Stomach smooth muscle (tissue), 2 donors: ENCODE data around the gene BACH2.
"Not testable (repeated sequence)": the region's sequence is repeated elsewhere in the genome, so short reads cannot be mapped to it uniquely, and the experiment has no call there.

Source experiments
- H3K27ac ChIP-seq: one replicate; pipeline ENCODE4 v1.7.0; 2013; ENCODE audit warnings: mild to moderate bottlenecking, low read length, inconsistent platforms
- H3K27me3 ChIP-seq, 2 donors: one replicate each; pipeline ENCODE4 v1.7.0; 2013; ENCODE audit warnings: low read length in 2 of 2; ENCODE audit not compliant: insufficient read depth in 2 of 2, control insufficient read depth in 1 of 2
- H3K36me3 ChIP-seq, 2 donors: one replicate each; pipeline ENCODE4 v1.7.0; 2013; ENCODE audit warnings: low read length in 2 of 2; ENCODE audit not compliant: control insufficient read depth in 2 of 2, insufficient read depth in 2 of 2
- H3K4me1 ChIP-seq: one replicate; pipeline ENCODE4 v1.7.0; 2013; ENCODE audit warnings: low read length; ENCODE audit not compliant: control insufficient read depth, insufficient read depth
- H3K4me3 ChIP-seq, 2 donors: one replicate each; pipeline ENCODE4 v1.7.0; 2013; ENCODE audit warnings: low read length in 2 of 2
- H3K9ac ChIP-seq, 2 donors: one replicate each; pipeline ENCODE4 v1.7.0; 2013; ENCODE audit warnings: low read length in 2 of 2, mild to moderate bottlenecking in 1 of 2
- H3K9me3 ChIP-seq, 2 donors: one replicate each; pipeline ENCODE4 v1.7.0; 2013; ENCODE audit warnings: low read length in 2 of 2; ENCODE audit not compliant: control insufficient read depth in 2 of 2
- donor health status: healthy.
- donor health status: Pancreatic carcinoma.

BACH2 gene

DNA sequence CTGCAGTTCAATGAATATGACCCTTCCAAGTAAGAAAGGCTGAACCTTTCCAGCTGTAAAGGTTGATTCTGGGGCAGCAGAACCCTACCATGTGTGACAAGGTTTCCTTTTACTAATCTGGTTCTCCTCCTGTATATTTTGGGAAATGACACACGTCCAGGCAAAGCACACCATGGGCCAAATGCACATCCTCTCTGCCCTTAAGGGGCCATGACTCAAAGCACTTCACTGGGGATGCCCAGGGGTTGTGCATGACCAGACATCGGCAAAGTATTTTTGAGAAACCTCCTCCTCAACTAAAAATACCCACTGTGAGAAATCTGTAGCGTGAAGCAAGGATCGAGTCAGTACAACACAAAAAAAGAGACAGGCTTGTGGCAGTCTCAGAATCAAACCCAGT, 174.7 kb downstream of the BACH2 start:
- Histone ChIP-seq H3K27me3 (no peaks in the 10 kb centered on the region), H3K4me1 (no peaks in the 10 kb centered on the region), H3K9ac (no peak overlapping the region), H3K9me3 (no peaks in the 10 kb centered on the region), H3K27ac (no peak overlapping the region), H3K36me3 (no peaks in the 10 kb centered on the region), H3K4me3 (no peak overlapping the region)

DNA sequence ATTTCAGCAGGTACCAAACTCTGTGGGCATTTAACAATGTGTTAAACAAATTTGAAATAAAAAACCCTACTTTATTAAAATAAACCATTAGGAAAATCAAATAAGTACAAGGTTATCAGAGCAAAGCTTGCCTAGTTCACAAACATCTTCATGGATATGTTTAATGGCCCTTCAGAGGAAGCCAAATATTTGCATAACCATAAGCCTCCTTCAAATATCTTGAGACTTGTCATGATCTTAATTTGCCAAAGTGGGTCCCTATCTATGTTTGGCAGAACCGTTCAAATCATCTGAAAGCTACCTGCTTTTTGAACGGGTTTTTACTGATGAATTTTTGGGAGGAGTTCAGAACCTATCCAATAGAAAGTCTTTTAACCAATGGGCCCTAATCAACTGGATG, 176.3 kb downstream of the BACH2 start:
- Histone ChIP-seq H3K9me3 (no peaks in the 10 kb centered on the region), H3K4me1 (no peaks in the 10 kb centered on the region), H3K27ac (no peak overlapping the region)

DNA sequence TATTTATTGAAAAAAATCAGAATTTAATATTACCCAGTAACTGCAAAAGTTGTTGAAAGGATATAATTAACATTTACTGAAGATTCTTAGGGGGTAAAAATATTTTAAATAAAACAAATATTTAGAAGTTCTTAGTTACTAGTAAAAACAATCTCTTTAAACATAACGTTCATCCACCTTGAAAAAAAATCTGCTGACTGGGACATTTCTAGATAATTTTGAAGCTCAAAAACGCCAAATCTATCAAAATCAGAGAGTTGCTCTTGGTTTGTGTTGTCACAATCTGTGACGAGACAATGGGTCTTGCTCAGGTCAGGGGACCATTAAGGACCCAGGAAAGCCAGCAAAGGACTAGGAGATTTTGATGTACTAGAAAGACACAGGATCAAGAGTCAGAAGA, 177.0 kb downstream of the BACH2 start:
- H3K9ac ChIP-seq, result no peak overlapping the region
- no peak overlapping the region for H3K4me3 ChIP-seq
- H3K27me3 ChIP-seq, result no peaks in the 10 kb centered on the region
- H3K27ac ChIP-seq, result no peak overlapping the region
- no peaks in the 10 kb centered on the region for H3K4me1 ChIP-seq
- no peaks in the 10 kb centered on the region for H3K9me3 ChIP-seq
- no peaks in the 10 kb centered on the region for H3K36me3 ChIP-seq

More for the DNA sequence above, 176.3 kb downstream of the BACH2 start:
- Histone ChIP-seq H3K4me3 (no peak overlapping the region), H3K9ac (no peak overlapping the region), H3K27me3 (no peaks in the 10 kb centered on the region), H3K36me3 (no peaks in the 10 kb centered on the region)

DNA sequence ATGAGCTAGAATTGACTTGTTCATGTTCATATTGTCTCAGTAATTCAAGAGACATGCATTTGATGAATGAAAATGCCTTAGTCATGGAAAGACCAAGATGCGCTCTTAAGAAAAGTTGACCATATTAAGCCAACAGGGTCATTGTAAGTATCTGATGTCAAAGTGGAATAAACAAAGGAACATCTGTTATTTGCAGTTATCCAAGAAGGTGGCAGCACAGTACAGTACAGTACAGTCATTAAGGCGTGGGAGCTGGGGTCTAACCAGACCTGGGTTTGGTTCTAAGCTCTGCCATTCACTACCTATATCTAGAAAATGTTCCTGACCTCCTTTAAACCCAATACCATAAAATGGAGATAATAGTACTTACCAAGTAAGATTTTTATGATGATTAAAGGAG, 178.1 kb downstream of the BACH2 start:
- H3K36me3 ChIP-seq, result no peaks in the 10 kb centered on the region
- peaks cover 0 to 3% of the 10 kb centered on the region in 2 donors for H3K9me3 ChIP-seq
- no peak overlapping the region for H3K9ac ChIP-seq
- no peaks in the 10 kb centered on the region for H3K4me1 ChIP-seq
- H3K27me3 ChIP-seq, result no peaks in the 10 kb centered on the region
- no peak overlapping the region for H3K27ac ChIP-seq
- H3K4me3 ChIP-seq, result no peak overlapping the region

GRCh38 chr6:90118069-90118468, 178.6 kb downstream of the BACH2 start:
- Histone ChIP-seq H3K9ac (no peak overlapping the region), H3K4me3 (no peak overlapping the region), H3K4me1 (no peaks in the 10 kb centered on the region), H3K36me3 (no peaks in the 10 kb centered on the region), H3K27ac (no peak overlapping the region), H3K27me3 (no peaks in the 10 kb centered on the region), H3K9me3 (peaks cover 0 to 3% of the 10 kb centered on the region in 2 donors)

GRCh38 chr6:90116126-90116525, 180.5 kb downstream of the BACH2 start:
- not testable (repeated sequence) for H3K36me3 ChIP-seq, H3K27me3 ChIP-seq, H3K4me3 ChIP-seq, H3K4me1 ChIP-seq, H3K27ac ChIP-seq, H3K9me3 ChIP-seq, H3K9ac ChIP-seq

DNA sequence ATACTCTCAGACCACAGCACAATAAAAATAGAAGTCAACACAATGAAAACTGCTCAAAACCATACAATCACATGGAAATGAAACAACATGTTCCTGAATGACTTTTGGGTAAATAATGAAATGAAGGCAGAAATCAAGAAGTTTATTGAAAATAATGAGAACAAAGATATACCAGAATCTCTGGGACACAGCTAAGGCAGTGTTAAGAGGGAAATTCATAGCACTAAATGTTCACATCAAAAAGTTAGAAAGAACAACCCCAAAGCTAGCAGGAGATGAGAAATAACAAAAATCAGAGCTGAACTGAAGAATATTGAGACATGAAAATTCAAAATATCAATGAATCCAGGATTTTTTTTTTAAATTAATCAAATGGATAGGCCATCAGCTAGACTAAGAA, 183.3 kb downstream of the BACH2 start:
- H3K4me1 ChIP-seq, result no peaks in the 10 kb centered on the region
- H3K27me3 ChIP-seq, result no peaks in the 10 kb centered on the region
- H3K9ac ChIP-seq, result no peak overlapping the region
- H3K36me3 ChIP-seq, result no peaks in the 10 kb centered on the region
- no peak overlapping the region for H3K4me3 ChIP-seq
- H3K27ac ChIP-seq, result no peak overlapping the region
- peaks cover 0 to 3% of the 10 kb centered on the region in 2 donors for H3K9me3 ChIP-seq

DNA sequence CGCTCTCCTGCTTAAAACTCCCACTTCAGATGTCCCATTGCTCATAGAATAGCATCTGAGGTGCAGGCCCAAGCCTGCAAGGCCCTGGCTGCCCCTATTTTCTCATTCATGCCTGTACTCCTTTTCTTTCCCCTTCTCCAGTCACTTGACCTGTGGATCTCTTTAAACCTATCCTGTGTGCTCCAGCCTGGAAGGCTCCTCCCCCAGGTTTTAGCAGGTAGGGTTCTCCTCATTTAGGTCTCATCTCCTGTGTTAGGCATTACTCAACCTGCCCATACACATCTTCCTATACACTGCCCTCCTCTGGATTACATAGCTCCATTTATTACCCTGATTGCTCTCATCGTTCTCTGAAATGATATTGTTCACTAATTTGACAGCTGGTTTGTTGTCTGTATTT, 185.3 kb downstream of the BACH2 start:
- no peaks in the 10 kb centered on the region for H3K36me3 ChIP-seq
- H3K4me3 ChIP-seq, result no peak overlapping the region

GRCh38 chr6:90110971-90111370, 185.7 kb downstream of the BACH2 start:
- peaks cover 0 to 3% of the 10 kb centered on the region in 2 donors for H3K9me3 ChIP-seq
- H3K36me3 ChIP-seq, result no peaks in the 10 kb centered on the region
- H3K27me3 ChIP-seq, result no peaks in the 10 kb centered on the region
- no peak overlapping the region for H3K9ac ChIP-seq
- H3K4me1 ChIP-seq, result no peaks in the 10 kb centered on the region
- no peak overlapping the region for H3K4me3 ChIP-seq
- H3K27ac ChIP-seq, result no peak overlapping the region

More for the DNA sequence above, 185.3 kb downstream of the BACH2 start:
- Histone ChIP-seq H3K27me3 (no peaks in the 10 kb centered on the region), H3K9me3 (peaks cover 0 to 3% of the 10 kb centered on the region in 2 donors), H3K4me1 (no peaks in the 10 kb centered on the region), H3K9ac (no peak overlapping the region), H3K27ac (no peak overlapping the region)

DNA sequence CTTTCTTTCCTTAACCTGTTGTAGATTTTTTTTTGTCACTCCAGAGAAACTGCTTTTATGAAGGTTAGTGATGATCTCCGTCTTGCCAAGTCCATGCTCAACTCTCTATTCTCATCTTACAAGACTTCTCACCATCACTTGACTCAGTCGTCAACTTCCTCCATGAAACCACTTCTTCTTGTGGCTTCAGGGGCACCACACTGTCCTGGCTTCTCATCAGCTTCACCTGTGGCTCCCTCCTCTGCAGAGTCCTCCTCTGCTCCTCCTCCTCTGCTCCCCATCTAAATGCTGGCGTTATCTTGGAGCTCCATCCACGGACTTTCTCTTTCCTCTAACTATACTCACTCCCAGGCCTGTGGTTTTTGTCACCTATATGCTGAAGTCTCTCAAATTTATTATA, 187.5 kb downstream of the BACH2 start:
- H3K4me1 ChIP-seq, result no peaks in the 10 kb centered on the region
- H3K27me3 ChIP-seq, result no peaks in the 10 kb centered on the region
- H3K27ac ChIP-seq, result no peak overlapping the region
- H3K4me3 ChIP-seq, result no peak overlapping the region
- H3K36me3 ChIP-seq, result no peaks in the 10 kb centered on the region
- peaks cover 0 to 3% of the 10 kb centered on the region in 2 donors for H3K9me3 ChIP-seq
- no peak overlapping the region for H3K9ac ChIP-seq

- no peak overlapping the region for H3K4me3 ChIP-seq
- H3K27me3 ChIP-seq, result no peaks in the 10 kb centered on the region
- no peaks in the 10 kb centered on the region for H3K4me1 ChIP-seq
- H3K36me3 ChIP-seq, result no peaks in the 10 kb centered on the region
- no peaks in the 10 kb centered on the region for H3K9me3 ChIP-seq
- H3K9ac ChIP-seq, result no peak overlapping the region
- H3K27ac ChIP-seq, result no peak overlapping the region
These were observed 188.8 kb downstream of the BACH2 start for GRCh38 chr6:90107771-90108282.
